ENCODE data around the gene CCSER2. TPM values are rescaled to one million over a fixed set of nuclear protein-coding genes. Genes with fewer than 3 reads are reported as not detected.

Gene CCSER2
- total RNA-seq, 3 donors from 2014 or later = 37.1 to 42.0 (median 40.9) TPM

DNA sequence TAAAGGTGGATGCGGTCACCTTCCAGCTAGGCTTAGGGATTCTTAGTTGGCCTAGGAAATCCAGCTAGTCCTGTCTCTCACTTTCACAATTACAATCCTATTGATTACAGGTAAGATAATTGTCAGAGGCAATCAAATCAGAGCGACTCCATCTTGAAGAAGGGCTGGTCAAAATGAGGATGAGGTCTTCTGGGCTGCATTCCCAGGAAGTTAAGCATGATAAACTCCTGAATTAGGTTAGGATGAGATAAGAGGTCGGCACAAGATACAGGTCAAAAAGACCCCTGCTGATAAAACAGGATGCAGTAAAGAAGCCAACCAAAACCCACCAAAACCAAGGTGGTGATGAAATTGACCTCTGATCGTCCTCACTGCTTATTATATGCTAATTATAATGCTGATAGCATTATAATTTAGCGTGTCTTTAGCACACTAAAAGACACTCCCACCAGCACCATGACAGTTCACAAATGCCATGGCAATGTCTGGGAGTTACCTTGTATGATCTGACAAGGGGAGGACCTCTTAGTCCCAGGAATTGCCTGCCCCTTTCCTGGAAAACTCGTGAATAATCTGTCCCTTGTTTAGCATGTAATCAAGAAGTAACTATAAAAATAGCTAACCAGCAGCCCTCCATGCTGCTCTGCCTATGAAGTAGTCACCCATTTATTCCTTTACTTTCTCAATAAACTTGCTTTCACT lies 237.6 kb downstream of the CCSER2 start:
- H3K27me3 Mint-ChIP-seq (ENCODE audit: low read depth) = peaks cover 50% of the 10 kb centered on the region
- ATAC-seq (no peak), DNase-seq (no peak)
- H3K4me3 Mint-ChIP-seq = no peak overlapping the region
- no peaks in the 10 kb centered on the region for H3K9me3 Mint-ChIP-seq
- H3K36me3 Mint-ChIP-seq (ENCODE audit: insufficient read depth) = no peaks in the 10 kb centered on the region
- peaks cover 2% of the 10 kb centered on the region for H3K4me1 Mint-ChIP-seq (ENCODE audit: low read depth)

GRCh38 chr10:84567133-84567532 lies 238.7 kb downstream of the CCSER2 start:
- peaks cover 2% of the 10 kb centered on the region for H3K4me1 Mint-ChIP-seq (ENCODE audit: low read depth)
- no peaks in the 10 kb centered on the region for H3K36me3 Mint-ChIP-seq (ENCODE audit: insufficient read depth)
- DNase-seq (no peak), ATAC-seq (no peak)
- no peaks in the 10 kb centered on the region for H3K9me3 Mint-ChIP-seq
- peaks cover 49% of the 10 kb centered on the region for H3K27me3 Mint-ChIP-seq (ENCODE audit: low read depth)
- H3K4me3 Mint-ChIP-seq = no peak overlapping the region

Other genes with a start within 250 kb of the CCSER2 start
- 100 to 1,000 TPM; 206 to 234 (median 220) TPM for gene GHITM, start 189.1 kb upstream of the CCSER2 start, total RNA-seq
- gene GPR15LG, start 154.8 kb upstream of the CCSER2 start, total RNA-seq = not detected
- gene CDHR1, start 134.1 kb upstream of the CCSER2 start, total RNA-seq = 1 to 10 TPM in 1 of 3 donors, under 1 TPM in 2; 0.22 to 1.3 (median 0.28) TPM
- not detected for gene LRIT2, start 103.0 kb upstream of the CCSER2 start, total RNA-seq
- gene LRIT1, start 87.0 kb upstream of the CCSER2 start, total RNA-seq = not detected
- not detected for gene RGR, start 83.5 kb upstream of the CCSER2 start, total RNA-seq

All from activated T-cell treated with anti-CD3 and anti-CD28 coated beads, Interleukin-2, amount 50 U/mL, for 4 hours (primary cell).